ENCODE measurements around the gene DMRT1. TPM values are rescaled to one million over a fixed set of nuclear protein-coding genes. Genes with fewer than 3 reads are reported as not detected.

DMRT1 gene
- 0.48 TPM for total RNA-seq (ENCODE audit: insufficient read depth, low replicate concordance)

GRCh38 chr9:841371-842209 lies at the start of gene DMRT1:
Gene DMRT1 (plus strand): TSS chr9:841697. CDS start chr9:841839, 142 bp downstream.
- DNase-seq (ENCODE audit: low spot score) = no peak

- DNase-seq (ENCODE audit: low spot score) = no peak
Measured at GRCh38 chr9:792331-793260, 48.9 kb upstream of the DMRT1 start.

GRCh38 chr9:794386-794785 lies 47.1 kb upstream of the DMRT1 start:
- no peak for DNase-seq (ENCODE audit: low spot score)

GRCh38 chr9:795869-796268 lies 45.6 kb upstream of the DMRT1 start:
- DNase-seq (ENCODE audit: low spot score) = no peak

GRCh38 chr9:800591-801150 lies 40.8 kb upstream of the DMRT1 start:
- DNase-seq (ENCODE audit: low spot score) = no peak

GRCh38 chr9:801399-802071 lies 40.0 kb upstream of the DMRT1 start:
- peak; percentile 15 for DNase-seq (ENCODE audit: low spot score)

- DNase-seq (ENCODE audit: low spot score) = no peak
Measured at GRCh38 chr9:804026-804425, 37.5 kb upstream of the DMRT1 start.

- DNase-seq (ENCODE audit: low spot score) = no peak
Measured at GRCh38 chr9:805151-805550, 36.3 kb upstream of the DMRT1 start.

GRCh38 chr9:806285-807156 lies 35.0 kb upstream of the DMRT1 start:
- DNase-seq (ENCODE audit: low spot score) = peak; percentile 28

GRCh38 chr9:811106-811531 lies 30.4 kb upstream of the DMRT1 start:
- DNase-seq (ENCODE audit: low spot score) = no peak

- peak; percentile 32 for DNase-seq (ENCODE audit: low spot score)
Measured at GRCh38 chr9:818958-819357, 22.5 kb upstream of the DMRT1 start.

GRCh38 chr9:826500-827280 lies 14.8 kb upstream of the DMRT1 start:
- no peak for DNase-seq (ENCODE audit: low spot score)

GRCh38 chr9:840343-840742 lies 1.2 kb upstream of the DMRT1 start:
- no peak for DNase-seq (ENCODE audit: low spot score)

- DNase-seq (ENCODE audit: low spot score) = no peak
Measured at GRCh38 chr9:842635-843426, 1.3 kb downstream of the DMRT1 start.

GRCh38 chr9:843427-843785 lies 1.9 kb downstream of the DMRT1 start:
- no peak for DNase-seq (ENCODE audit: low spot score)

GRCh38 chr9:846852-847251 lies 5.4 kb downstream of the DMRT1 start:
- DNase-seq (ENCODE audit: low spot score) = no peak

GRCh38 chr9:847505-847904 lies 6.0 kb downstream of the DMRT1 start:
- no peak for DNase-seq (ENCODE audit: low spot score)

- DNase-seq (ENCODE audit: low spot score) = no peak
Measured at GRCh38 chr9:849431-849830, 7.9 kb downstream of the DMRT1 start.

GRCh38 chr9:852539-852938 lies 11.0 kb downstream of the DMRT1 start:
- no peak for DNase-seq (ENCODE audit: low spot score)
